Esophagus (tissue), 2 donors: Measurements from ENCODE around the gene RUNX3. TPM values are rescaled to one million over a fixed set of nuclear protein-coding genes. Genes with fewer than 3 reads are reported as not detected.

ENCODE experiments used
- H3K27ac ChIP-seq, 2 donors: one replicate each; pipeline ENCODE4 v1.5.1; 2013; ENCODE audit warnings: low read depth in 2 of 2, mild to moderate bottlenecking in 2 of 2, inconsistent platforms in 1 of 2, low read length in 1 of 2, moderate library complexity in 1 of 2
- H3K27me3 ChIP-seq, 2 donors: one replicate each; pipeline ENCODE4 v1.6.1; 2013; ENCODE audit warnings: low read length in 2 of 2, control low read depth in 1 of 2, mild to moderate bottlenecking in 1 of 2; ENCODE audit not compliant: insufficient read depth in 2 of 2, control insufficient read depth in 1 of 2
- H3K36me3 ChIP-seq, 2 donors: one replicate each; pipeline ENCODE4 v1.6.1; 2013; ENCODE audit warnings: low read length in 1 of 2; ENCODE audit not compliant: control insufficient read depth in 2 of 2, insufficient read depth in 2 of 2
- H3K4me1 ChIP-seq, 2 donors: one replicate each; pipeline ENCODE4 v1.6.1; 2013; ENCODE audit warnings: low read length in 1 of 2; ENCODE audit not compliant: control insufficient read depth in 2 of 2, insufficient read depth in 2 of 2
- H3K4me3 ChIP-seq, 2 donors: one replicate each; pipeline ENCODE4 v1.5.1; 2013; ENCODE audit warnings: low read length in 2 of 2, mild to moderate bottlenecking in 2 of 2, low read depth in 1 of 2, moderate library complexity in 1 of 2
- H3K9me3 ChIP-seq, 2 donors: one replicate each; pipeline ENCODE4 v1.6.1; 2013; ENCODE audit warnings: mild to moderate bottlenecking in 2 of 2, low read depth in 1 of 2, low read length in 1 of 2, moderate library complexity in 1 of 2; ENCODE audit not compliant: control insufficient read depth in 2 of 2, insufficient read depth in 1 of 2
- WGBS, 2 donors: extraction: QIAGEN DNeasy Blood & Tissue Kit; methylation state at CpG; one replicate each; pipeline ENCODE4 v1.1.7; 2013; 5-methylcytosine and 5-hydroxymethylcytosine counted together
- polyA plus RNA-seq, 2 donors: library from polyadenylated mRNA; stranded (reverse); fragments of 200-250 nt; gene quantifications; one replicate each; pipeline ENCODE4 v1.2.3, GENCODE V29; 2013
- donor health status: healthy with polysubstance abuse.
- donor health status: Bipolar disorder and iron deficiency.

RUNX3 gene
- polyA plus RNA-seq, 2 donors, result 0.77 to 1.4 TPM

DNA sequence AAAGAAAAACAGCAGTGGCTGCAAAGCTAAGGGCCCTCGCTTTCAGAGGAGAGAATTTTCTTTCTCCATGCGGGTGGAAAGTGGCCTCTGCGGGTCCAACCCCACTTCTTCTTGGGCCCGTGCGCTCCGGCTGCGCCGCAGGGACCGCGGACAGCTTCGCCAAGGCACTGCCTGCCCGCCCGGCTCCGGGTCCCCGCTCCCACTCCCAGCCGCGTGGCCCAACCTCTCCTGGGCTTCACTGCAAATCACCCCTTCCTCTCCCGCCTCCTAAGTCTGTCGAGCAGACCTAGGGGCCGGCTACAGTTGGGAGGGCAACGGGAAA lies 1.0 kb upstream of the RUNX3 start:
- no peak overlapping the region for H3K4me3 ChIP-seq
- no peaks in the 10 kb centered on the region for H3K9me3 ChIP-seq
- peaks cover 3 to 17% of the 10 kb centered on the region in 2 donors for H3K4me1 ChIP-seq
- H3K27me3 ChIP-seq, result peaks cover 7 to 28% of the 10 kb centered on the region in 2 donors
- H3K36me3 ChIP-seq, result no peaks in the 10 kb centered on the region
- H3K27ac ChIP-seq, result no peak overlapping the region
- 22 to 32% methylated on average over 21 of the region's 21 CpGs for WGBS, 2 donors

DNA sequence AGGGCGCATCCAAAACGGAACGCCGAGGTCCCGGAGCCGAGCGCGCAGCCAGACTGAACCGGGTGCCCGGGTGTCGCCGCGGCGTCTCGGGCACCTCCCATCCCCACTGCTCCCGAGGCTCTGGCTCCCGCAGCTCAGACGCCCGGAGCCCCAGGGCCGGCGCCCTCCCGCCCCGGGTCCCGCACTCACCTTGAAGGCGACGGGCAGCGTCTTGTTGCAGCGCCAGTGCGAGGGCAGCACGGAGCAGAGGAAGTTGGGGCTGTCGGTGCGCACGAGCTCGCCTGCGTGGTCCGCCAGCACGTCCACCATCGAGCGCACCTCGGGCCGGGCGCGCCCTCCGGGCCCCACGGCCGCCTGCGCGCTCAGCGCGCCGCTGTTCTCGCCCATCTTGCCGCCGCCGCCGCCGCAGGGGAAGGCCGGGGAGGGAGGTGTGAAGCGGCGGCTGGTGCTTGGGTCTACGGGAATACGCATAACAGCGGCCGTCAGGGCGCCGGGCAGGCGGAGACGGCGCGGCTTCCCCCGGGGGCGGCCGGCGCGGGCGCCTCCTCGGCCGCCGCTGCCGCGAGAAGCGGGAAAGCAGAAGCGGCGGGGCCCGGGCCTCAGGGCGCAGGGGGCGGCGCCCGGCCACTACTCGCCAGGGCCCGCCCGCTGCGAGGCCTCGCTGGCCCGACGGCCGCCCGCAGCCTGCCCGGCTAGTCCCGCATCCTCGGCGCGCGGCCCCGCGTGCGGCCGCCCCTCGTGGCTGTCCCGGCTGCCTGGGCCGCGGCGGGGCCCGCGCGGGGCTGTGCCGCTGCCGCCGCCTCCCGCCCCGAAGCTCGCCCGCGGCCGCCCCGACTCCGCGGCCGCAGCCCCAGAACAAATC lies 447 bp downstream of the RUNX3 start:
- Histone ChIP-seq H3K27me3 (peaks cover 7 to 31% of the 10 kb centered on the region in 2 donors), H3K4me3 (peak overlapping the region; percentile 43 to 48), H3K4me1 (peaks cover 3 to 17% of the 10 kb centered on the region in 2 donors), H3K9me3 (no peaks in the 10 kb centered on the region), H3K27ac (peak overlapping the region; percentile 53 to 75), H3K36me3 (no peaks in the 10 kb centered on the region)
- 1 to 2% methylated on average over 75 to 129 of the region's 129 CpGs for WGBS, 2 donors

DNA sequence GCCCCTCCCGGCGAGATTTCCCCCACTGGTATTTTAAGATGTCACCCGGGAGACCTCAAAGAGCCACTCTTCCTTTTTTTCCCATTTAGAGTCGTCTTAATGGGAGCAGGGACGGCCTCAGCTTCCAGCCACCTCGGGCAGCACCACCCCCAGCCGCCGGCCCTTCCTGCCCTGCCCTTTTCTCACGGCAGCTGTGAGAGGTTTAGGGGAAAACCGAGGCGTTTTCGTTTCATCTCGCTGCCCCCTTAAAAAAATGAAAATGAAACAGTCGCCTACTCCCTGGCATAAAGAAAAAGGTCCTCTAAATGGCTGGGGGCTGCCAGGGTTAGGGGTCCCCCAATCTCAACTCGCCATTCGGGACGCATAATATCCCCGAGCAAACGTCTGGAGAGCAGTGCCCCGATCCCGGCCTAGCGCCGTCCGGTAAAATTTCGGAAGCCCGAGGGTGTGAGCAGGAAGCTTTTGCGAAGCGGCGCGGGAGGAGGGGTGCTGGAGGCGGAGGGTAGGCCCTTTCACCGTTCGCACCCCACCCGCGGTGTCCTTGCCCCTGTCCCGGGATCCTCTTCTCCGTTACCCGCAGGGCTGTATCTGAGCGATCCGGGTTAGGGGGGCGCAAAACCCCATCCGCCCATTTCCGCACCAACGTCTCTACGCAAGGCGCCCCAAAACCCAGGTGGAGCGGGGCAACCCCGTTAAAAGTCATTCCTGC lies 1.2 kb downstream of the RUNX3 start:
- no peaks in the 10 kb centered on the region for H3K36me3 ChIP-seq
- H3K27me3 ChIP-seq, result peaks cover 7 to 31% of the 10 kb centered on the region in 2 donors
- H3K4me1 ChIP-seq, result peaks cover 3 to 17% of the 10 kb centered on the region in 2 donors
- H3K27ac ChIP-seq, result peak overlapping the region; percentile 53 to 75
- WGBS, 2 donors, result 3 to 4% methylated on average over 48 of the region's 48 CpGs
- H3K4me3 ChIP-seq, result peak overlapping the region; percentile 43 to 48
- H3K9me3 ChIP-seq, result no peaks in the 10 kb centered on the region

DNA sequence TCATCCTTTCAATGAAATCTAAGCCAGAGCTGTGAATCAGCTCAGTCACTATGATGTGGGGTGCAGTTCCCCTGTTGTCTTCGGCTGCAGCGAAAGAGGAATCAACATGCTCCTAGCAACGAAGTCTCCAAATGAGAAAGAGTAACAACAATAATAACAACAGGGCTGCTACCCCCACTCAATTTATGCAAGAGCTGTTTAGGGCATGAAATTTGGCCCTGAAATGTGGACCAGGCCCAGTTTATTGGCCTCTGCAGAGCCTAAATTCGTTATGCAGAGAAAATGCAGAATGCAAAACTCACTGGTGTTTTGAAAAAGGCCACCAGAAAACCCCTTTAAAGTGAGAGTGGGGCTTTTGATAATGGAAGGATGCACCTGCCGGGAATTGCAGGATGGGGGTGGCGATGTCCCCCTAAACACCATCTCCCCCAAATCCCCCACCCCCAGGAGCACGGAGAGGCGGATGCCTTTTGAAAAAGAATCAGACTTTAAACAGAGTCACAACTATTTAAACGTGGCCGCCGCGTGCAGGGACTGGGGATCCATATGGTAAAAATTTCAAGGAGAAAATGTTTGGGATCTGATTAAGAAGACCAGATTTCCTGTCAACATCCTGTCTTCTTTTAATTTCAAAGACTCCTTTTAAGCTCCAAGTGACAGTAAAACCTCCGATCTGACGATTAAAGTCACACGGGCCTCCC lies 1.9 kb downstream of the RUNX3 start:
- Histone ChIP-seq H3K27ac (peak overlapping the region in 1 of 2 donors; percentile 6), H3K4me3 (peak overlapping the region; percentile 12 to 43), H3K27me3 (peaks cover 2 to 31% of the 10 kb centered on the region in 2 donors), H3K9me3 (no peaks in the 10 kb centered on the region), H3K4me1 (peaks cover 3 to 17% of the 10 kb centered on the region in 2 donors), H3K36me3 (no peaks in the 10 kb centered on the region)
- 16 to 22% methylated on average over 15 of the region's 15 CpGs for WGBS, 2 donors

DNA sequence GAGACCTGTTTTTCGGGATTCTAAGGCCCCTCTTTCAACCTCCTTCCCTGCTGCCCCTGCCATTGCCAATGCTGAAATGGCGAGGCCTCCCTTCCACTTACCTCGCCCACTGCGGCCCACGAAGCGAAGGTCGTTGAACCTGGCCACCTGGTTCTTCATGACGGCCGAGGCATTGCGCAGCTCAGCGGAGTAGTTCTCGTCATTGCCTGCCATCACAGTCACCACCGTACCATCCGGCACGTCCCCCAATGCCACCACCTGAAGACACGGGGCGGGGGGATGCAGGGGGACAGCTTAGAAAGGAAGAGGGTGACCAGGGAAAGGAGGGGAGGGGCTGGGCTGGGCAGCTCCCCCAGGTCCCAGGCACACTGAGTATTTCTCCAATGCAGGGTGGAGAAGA lies 2.6 kb downstream of the RUNX3 start:
- H3K4me3 ChIP-seq, result peak overlapping the region in 1 of 2 donors; percentile 12
- peaks cover 3 to 17% of the 10 kb centered on the region in 2 donors for H3K4me1 ChIP-seq
- WGBS, 2 donors, result 35 to 41% methylated on average over 17 of the region's 17 CpGs
- H3K9me3 ChIP-seq, result no peaks in the 10 kb centered on the region
- peaks cover 0 to 31% of the 10 kb centered on the region in 2 donors for H3K27me3 ChIP-seq
- peak overlapping the region in 1 of 2 donors; percentile 38 for H3K27ac ChIP-seq
- no peaks in the 10 kb centered on the region for H3K36me3 ChIP-seq

DNA sequence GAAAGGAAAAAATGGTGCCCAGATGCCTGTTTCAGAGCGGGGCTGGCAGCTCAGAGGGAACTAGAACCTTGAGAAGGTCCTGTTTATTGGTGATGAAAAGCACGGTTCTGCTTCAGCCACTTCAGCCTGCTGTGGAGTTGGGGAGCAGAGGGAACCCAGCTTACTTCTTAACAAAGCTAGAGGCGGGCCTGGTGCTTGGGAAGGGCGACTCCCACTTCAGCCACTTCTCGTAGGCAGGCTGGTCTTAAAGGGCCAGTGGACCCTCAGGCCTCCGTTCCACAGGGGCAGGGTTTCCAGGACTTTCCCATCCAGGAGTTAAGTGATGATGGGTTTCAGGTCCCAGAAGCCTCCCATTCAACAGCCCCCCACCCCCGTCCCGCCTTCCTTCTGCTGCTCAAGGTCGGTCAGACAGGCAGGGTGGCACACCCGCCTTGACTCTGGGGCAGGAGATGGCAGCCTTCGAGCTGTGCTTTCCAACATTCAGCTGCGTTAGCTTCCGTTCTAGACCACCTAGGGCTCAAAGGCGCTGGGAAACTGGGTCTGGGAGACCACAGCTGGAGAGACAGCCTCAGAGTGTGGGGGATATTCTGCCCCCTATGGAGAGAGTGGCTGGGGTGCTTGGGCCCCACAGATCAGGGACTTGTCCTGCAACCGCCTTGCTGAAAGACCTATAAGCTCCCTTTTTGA lies 3.4 kb downstream of the RUNX3 start:
- Histone ChIP-seq H3K4me1 (peaks cover 3 to 13% of the 10 kb centered on the region in 2 donors), H3K27ac (no peak overlapping the region), H3K4me3 (peak overlapping the region in 1 of 2 donors; percentile 7), H3K9me3 (no peaks in the 10 kb centered on the region), H3K27me3 (peaks cover 0 to 30% of the 10 kb centered on the region in 2 donors), H3K36me3 (no peaks in the 10 kb centered on the region)
- 17 to 20% methylated on average over 15 of the region's 15 CpGs for WGBS, 2 donors

DNA sequence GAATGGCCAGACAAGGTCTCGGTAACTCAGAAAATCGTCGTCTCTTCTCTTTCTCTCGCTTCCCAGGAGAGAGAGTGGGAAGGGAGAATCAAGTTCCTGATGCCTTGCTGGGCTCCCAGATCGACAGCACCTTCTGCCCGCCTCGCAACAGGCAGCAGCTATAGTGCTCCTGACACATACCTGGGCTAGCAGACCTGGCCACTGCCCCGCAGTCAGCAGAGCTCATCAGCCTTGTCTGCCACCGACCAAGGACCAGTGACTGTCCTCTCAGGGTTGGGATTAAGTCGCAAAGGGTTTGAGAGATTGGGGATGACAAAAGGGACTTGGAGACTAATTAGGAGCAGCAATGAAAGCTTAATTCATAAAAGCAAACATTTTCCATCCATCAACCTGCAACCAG lies 4.1 kb downstream of the RUNX3 start:
- H3K36me3 ChIP-seq, result no peaks in the 10 kb centered on the region
- peaks cover 0 to 24% of the 10 kb centered on the region in 2 donors for H3K27me3 ChIP-seq
- peaks cover 3 to 8% of the 10 kb centered on the region in 2 donors for H3K4me1 ChIP-seq
- no peak overlapping the region for H3K4me3 ChIP-seq
- H3K27ac ChIP-seq, result no peak overlapping the region
- WGBS, 2 donors, result 38 to 41% methylated on average over 10 of the region's 10 CpGs
- H3K9me3 ChIP-seq, result no peaks in the 10 kb centered on the region

DNA sequence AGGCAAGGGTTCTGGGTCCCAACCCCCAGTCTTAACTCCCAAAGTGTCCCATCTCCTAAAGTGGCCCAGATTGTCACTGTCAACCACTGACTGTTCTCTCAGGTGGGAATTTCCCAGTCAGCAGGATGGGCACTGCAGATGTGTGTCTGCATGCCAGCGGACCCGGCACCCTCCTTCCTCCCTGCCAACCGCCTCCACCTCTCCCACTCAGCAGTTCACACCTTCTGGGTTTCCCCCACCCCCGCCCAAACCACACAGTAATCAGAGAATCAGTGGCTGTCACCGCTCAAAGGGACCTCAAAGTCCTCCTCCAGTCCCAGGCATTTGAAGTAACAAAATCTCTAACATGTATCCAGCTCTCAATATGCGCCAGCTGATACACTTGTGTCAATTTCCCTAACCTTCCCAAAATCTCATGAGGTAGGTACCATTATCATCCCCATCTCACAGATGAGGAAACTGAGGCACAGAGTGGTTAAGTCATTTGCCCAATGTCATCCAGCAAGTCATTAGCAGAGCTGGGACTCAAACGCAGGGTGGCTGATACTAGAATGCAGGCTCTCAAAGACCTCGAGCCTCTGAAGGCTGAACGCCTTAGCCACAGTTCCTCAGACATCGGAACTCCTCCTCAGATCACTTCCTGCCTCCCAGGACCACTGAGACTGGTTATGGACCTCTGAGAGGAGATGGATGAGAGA lies 4.8 kb downstream of the RUNX3 start:
- Histone ChIP-seq H3K27ac (peak overlapping the region in 1 of 2 donors; percentile 31), H3K9me3 (no peaks in the 10 kb centered on the region), H3K36me3 (no peaks in the 10 kb centered on the region), H3K4me1 (peaks cover 3% of the 10 kb centered on the region in 2 donors), H3K27me3 (peaks cover 0 to 23% of the 10 kb centered on the region in 2 donors), H3K4me3 (no peak overlapping the region)
- 49 to 54% methylated on average over 10 of the region's 10 CpGs for WGBS, 2 donors
